SK-N-SH (cell line): ENCODE measurements around the gene CDH13.

ENCODE experiments used
- CTCF ChIP-seq: fragments of 200-600 bp; sonication (generic); IDR thresholded peaks from 2 replicates; pipeline ENCODE4 v1.6.1; 2017; ENCODE audit warnings: antibody characterized with exemption, mild to moderate bottlenecking, moderate library complexity
- ELF1 ChIP-seq: IDR thresholded peaks from 2 replicates; pipeline ENCODE4 v1.4.0; 2012
- EP300 ChIP-seq, 2 experiments: IDR thresholded peaks; 2 replicates each; pipeline versions ENCODE4 v1.4.0 to v1.6.1; 2012; ENCODE audit warnings: borderline replicate concordance in 1 of 2, low read depth in 1 of 2, low read length in 1 of 2
- MXI1 ChIP-seq: IDR thresholded peaks from 2 replicates; pipeline ENCODE4 v1.6.1; 2012; ENCODE audit warnings: mild to moderate bottlenecking, low read depth, low read length, improper control_type of control experiment
- NFIC ChIP-seq: IDR thresholded peaks from 2 replicates; pipeline ENCODE4 v1.4.0; 2012; ENCODE audit warnings: borderline replicate concordance
- PBX3 ChIP-seq: IDR thresholded peaks from 2 replicates; pipeline ENCODE4; 2012
- REST ChIP-seq: IDR thresholded peaks from 2 replicates; pipeline ENCODE4 v1.6.1; 2012; ENCODE audit warnings: mild to moderate bottlenecking, low read depth, low read length, moderate library complexity
- RXRA ChIP-seq: IDR thresholded peaks from 2 replicates; pipeline ENCODE4 v1.4.0; 2012; ENCODE audit warnings: low read depth, mild to moderate bottlenecking, borderline replicate concordance
- SIN3A ChIP-seq: IDR thresholded peaks from 2 replicates; pipeline ENCODE4 v1.6.1; 2012; ENCODE audit warnings: low read depth, mild to moderate bottlenecking, low read length, moderate library complexity, borderline replicate concordance
- TAF1 ChIP-seq: IDR thresholded peaks from 2 replicates; pipeline ENCODE4 v1.6.1; 2012; ENCODE audit warnings: low read depth, mild to moderate bottlenecking, low read length, moderate library complexity, borderline replicate concordance
- USF2 ChIP-seq: fragments of 150-350 bp; IDR thresholded peaks from 2 replicates; pipeline ENCODE4 v1.6.1; 2017; ENCODE audit warnings: antibody characterized with exemption, low read length, low read depth, borderline replicate concordance
- YY1 ChIP-seq: IDR thresholded peaks from 2 replicates; pipeline ENCODE4 v1.4.0; 2012; ENCODE audit warnings: low read depth, mild to moderate bottlenecking
- ZBTB33 ChIP-seq: IDR thresholded peaks from 2 replicates; pipeline ENCODE4 v1.4.0; 2012; ENCODE audit warnings: low read depth, borderline replicate concordance

- TF ChIP-seq PBX3 (no peak), NFIC (no peak), CTCF (no peak), MXI1 (no peak), YY1 (no peak), SIN3A (no peak), ZBTB33 (no peak), TAF1 (no peak), EP300 (IDR thresholded peaks at IDR 0.05; ENCODE audit: borderline replicate concordance in 1 of 2, low read depth in 1 of 2, low read length in 1 of 2) (no peak), USF2 (no peak), RXRA (no peak), REST (no peak), ELF1 (no peak)
Observed at GRCh38 chr16:83803811-83804210, 1177.0 kb downstream of the CDH13 start.
